GM19455 (cell line): ENCODE measurements around the gene BACH2.
"Not testable (repeated sequence)": the region's sequence is repeated elsewhere in the genome, so short reads cannot be mapped to it uniquely, and the experiment has no call there.

Source experiments
- ATAC-seq: cut with Tn5 transposase; IDR thresholded peaks from one replicate; pipeline ENCODE4 v1.9.1; 2021; ENCODE audit not compliant: unreplicated experiment

BACH2 gene

GRCh38 chr6:90076511-90077415, 219.9 kb downstream of the BACH2 start:
- no peak for ATAC-seq

GRCh38 chr6:90074161-90074850, 222.3 kb downstream of the BACH2 start:
- ATAC-seq: no peak

GRCh38 chr6:90072935-90073464, 223.6 kb downstream of the BACH2 start:
- no peak for ATAC-seq

GRCh38 chr6:90072501-90072900, 224.1 kb downstream of the BACH2 start:
- no peak for ATAC-seq

GRCh38 chr6:90068703-90069523, 227.7 kb downstream of the BACH2 start:
- no peak for ATAC-seq

GRCh38 chr6:90068264-90068663, 228.4 kb downstream of the BACH2 start:
- ATAC-seq: no peak

GRCh38 chr6:90066697-90067096, 229.9 kb downstream of the BACH2 start:
- ATAC-seq: no peak

GRCh38 chr6:90065173-90065572, 231.5 kb downstream of the BACH2 start:
- ATAC-seq: no peak

GRCh38 chr6:90062667-90063066, 234.0 kb downstream of the BACH2 start:
- ATAC-seq: no peak

- no peak for ATAC-seq
Observed at GRCh38 chr6:90062051-90062450, 234.6 kb downstream of the BACH2 start.

- ATAC-seq: not testable (repeated sequence)
Observed at GRCh38 chr6:90059178-90059577, 237.5 kb downstream of the BACH2 start.

GRCh38 chr6:90055924-90056323, 240.7 kb downstream of the BACH2 start:
- not testable (repeated sequence) for ATAC-seq

- ATAC-seq: not testable (repeated sequence)
Observed at GRCh38 chr6:90054193-90054592, 242.4 kb downstream of the BACH2 start.

GRCh38 chr6:90053614-90054013, 243.0 kb downstream of the BACH2 start:
- no peak for ATAC-seq

GRCh38 chr6:90049295-90049694, 247.3 kb downstream of the BACH2 start:
- ATAC-seq: no peak

GRCh38 chr6:90048206-90048967, 248.3 kb downstream of the BACH2 start:
- ATAC-seq: no peak

GRCh38 chr6:90045535-90045934, 251.1 kb downstream of the BACH2 start:
- no peak for ATAC-seq

- no peak for ATAC-seq
Observed at GRCh38 chr6:90044833-90045381, 251.7 kb downstream of the BACH2 start.

- ATAC-seq: no peak
Observed at GRCh38 chr6:90044182-90044832, 252.3 kb downstream of the BACH2 start.
